Measurements from ENCODE around the gene LPO.

Gene LPO

GRCh38 chr17:58308173-58308984 is 70.0 kb downstream of the LPO start:
- H3K27me3 ChIP-seq (replicated peaks) = no peaks in the 10 kb centered on the region
- no peak overlapping the region for H3K27ac ChIP-seq
- TF ChIP-seq CTCF (IDR thresholded peaks at IDR 0.05; ENCODE audit: low read depth, low read length, missing control alignments) = peak; percentile 59
- no peak for DNase-seq
- in situ Hi-C loops (cut with HindIII; ENCODE audit: low pct_ligation_motif_present, low sequenced_read_pairs) = no loop called here
- no peak overlapping the region for H3K4me3 ChIP-seq (ENCODE audit: low read depth, low read length)
- H3K36me3 ChIP-seq (replicated peaks) = no peaks in the 10 kb centered on the region

GRCh38 chr17:58308985-58309917 is 70.9 kb downstream of the LPO start:
- H3K27me3 ChIP-seq (replicated peaks) = no peaks in the 10 kb centered on the region
- no peaks in the 10 kb centered on the region for H3K36me3 ChIP-seq (replicated peaks)
- H3K27ac ChIP-seq = no peak overlapping the region
- no peak for DNase-seq
- no peak for TF ChIP-seq CTCF (IDR thresholded peaks at IDR 0.05; ENCODE audit: low read depth, low read length, missing control alignments)
- in situ Hi-C loops (cut with HindIII; ENCODE audit: low pct_ligation_motif_present, low sequenced_read_pairs) = no loop called here
- no peak overlapping the region for H3K4me3 ChIP-seq (ENCODE audit: low read depth, low read length)

- in situ Hi-C loops (cut with HindIII; ENCODE audit: low pct_ligation_motif_present, low sequenced_read_pairs) = no loop called here
- Histone ChIP-seq H3K27ac (no peak overlapping the region), H3K4me3 (ENCODE audit: low read depth, low read length) (no peak overlapping the region), H3K27me3 (replicated peaks) (no peaks in the 10 kb centered on the region), H3K36me3 (replicated peaks) (no peaks in the 10 kb centered on the region)
- no peak for TF ChIP-seq CTCF (IDR thresholded peaks at IDR 0.05; ENCODE audit: low read depth, low read length, missing control alignments)
- no peak for DNase-seq
Measured at GRCh38 chr17:58309918-58310259, 71.5 kb downstream of the LPO start.

GRCh38 chr17:58310511-58311428 is 72.4 kb downstream of the LPO start:
- Histone ChIP-seq H3K4me3 (ENCODE audit: low read depth, low read length) (no peak overlapping the region), H3K27me3 (replicated peaks) (no peaks in the 10 kb centered on the region), H3K27ac (no peak overlapping the region), H3K36me3 (replicated peaks) (no peaks in the 10 kb centered on the region)
- TF ChIP-seq CTCF (IDR thresholded peaks at IDR 0.05; ENCODE audit: low read depth, low read length, missing control alignments) = no peak
- no peak for DNase-seq
- in situ Hi-C loops (cut with HindIII; ENCODE audit: low pct_ligation_motif_present, low sequenced_read_pairs) = no loop called here

GRCh38 chr17:58311429-58311894 is 73.1 kb downstream of the LPO start:
- TF ChIP-seq CTCF (IDR thresholded peaks at IDR 0.05; ENCODE audit: low read depth, low read length, missing control alignments) = no peak
- DNase-seq = no peak
- in situ Hi-C loops (cut with HindIII; ENCODE audit: low pct_ligation_motif_present, low sequenced_read_pairs) = no loop called here
- Histone ChIP-seq H3K4me3 (ENCODE audit: low read depth, low read length) (no peak overlapping the region), H3K27me3 (replicated peaks) (no peaks in the 10 kb centered on the region), H3K27ac (no peak overlapping the region), H3K36me3 (replicated peaks) (no peaks in the 10 kb centered on the region)
